GM12892 (cell line): ENCODE measurements around the gene ACRBP.
"Not testable (repeated sequence)": the region's sequence is repeated elsewhere in the genome, so short reads cannot be mapped to it uniquely, and the experiment has no call there.

Experiments
- DNase-seq: peaks from one replicate; pipeline ENCODE4 v3.0.0; 2011; ENCODE audit not compliant: insufficient read length
- FAIRE-seq: peaks from 2 replicates; lab custom pipeline; 2011; peaks lifted over from hg19 to GRCh38; lab: Jason Lieb, UNC
- POLR2A ChIP-seq: IDR thresholded peaks from 2 replicates; pipeline ENCODE4 v1.6.1; 2011; ENCODE audit warnings: low read depth, low read length, control low read depth
- POLR2AphosphoS5 ChIP-seq: IDR thresholded peaks from 2 replicates; pipeline ENCODE4 v1.6.1; 2011; ENCODE audit warnings: low read depth, low read length, control low read depth
- TAF1 ChIP-seq: IDR thresholded peaks from 2 replicates; pipeline ENCODE4 v1.6.1; 2011; ENCODE audit warnings: low read depth, mild to moderate bottlenecking, control low read depth, low read length, borderline replicate concordance

ACRBP gene

DNA sequence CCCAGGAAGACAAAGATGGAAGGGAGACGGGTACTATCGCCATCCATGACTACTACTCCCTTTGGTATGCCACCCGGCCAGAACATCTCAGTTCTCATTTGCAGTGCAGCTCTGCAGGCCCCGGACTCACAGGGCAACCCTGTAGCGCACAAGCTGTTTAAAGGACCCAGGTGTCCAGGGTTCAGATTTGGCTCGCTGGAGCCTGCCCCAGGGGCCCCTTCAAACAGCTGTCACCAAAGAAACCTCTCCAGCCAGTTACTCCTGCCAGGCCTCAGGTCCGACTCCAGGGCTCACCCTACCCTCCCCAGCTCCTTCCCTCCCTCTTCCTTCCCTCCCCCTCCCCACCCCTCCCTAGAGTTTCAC lies 34.6 kb downstream of the ACRBP start:
- DNase-seq (no peak), FAIRE-seq (no peak)
- TF ChIP-seq POLR2AphosphoS5 (no peak), TAF1 (no peak), POLR2A (no peak)

DNA sequence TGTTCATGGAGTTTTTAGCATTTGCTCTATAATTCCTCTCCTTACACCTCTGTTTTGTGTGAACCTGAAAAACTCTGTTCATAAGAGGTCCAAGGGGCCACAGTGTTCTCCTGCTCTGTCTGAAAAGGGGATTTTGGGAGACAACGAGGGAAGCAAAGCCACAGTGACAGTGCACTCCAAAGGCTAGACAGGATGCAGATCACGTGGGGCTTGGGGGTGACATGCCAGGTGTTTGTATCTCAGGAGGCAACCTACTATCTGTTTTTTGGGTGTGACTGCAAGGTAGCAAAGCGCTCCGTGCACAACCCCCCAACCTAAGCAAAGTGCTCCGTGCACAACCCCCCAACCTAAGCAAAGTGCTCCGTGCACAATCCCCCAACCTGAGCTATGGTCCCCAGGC lies 35.0 kb downstream of the ACRBP start:
- TF ChIP-seq TAF1 = no peak
- no peak for TF ChIP-seq POLR2AphosphoS5
- TF ChIP-seq POLR2A = no peak
- DNase-seq = no peak
- FAIRE-seq = no peak

DNA sequence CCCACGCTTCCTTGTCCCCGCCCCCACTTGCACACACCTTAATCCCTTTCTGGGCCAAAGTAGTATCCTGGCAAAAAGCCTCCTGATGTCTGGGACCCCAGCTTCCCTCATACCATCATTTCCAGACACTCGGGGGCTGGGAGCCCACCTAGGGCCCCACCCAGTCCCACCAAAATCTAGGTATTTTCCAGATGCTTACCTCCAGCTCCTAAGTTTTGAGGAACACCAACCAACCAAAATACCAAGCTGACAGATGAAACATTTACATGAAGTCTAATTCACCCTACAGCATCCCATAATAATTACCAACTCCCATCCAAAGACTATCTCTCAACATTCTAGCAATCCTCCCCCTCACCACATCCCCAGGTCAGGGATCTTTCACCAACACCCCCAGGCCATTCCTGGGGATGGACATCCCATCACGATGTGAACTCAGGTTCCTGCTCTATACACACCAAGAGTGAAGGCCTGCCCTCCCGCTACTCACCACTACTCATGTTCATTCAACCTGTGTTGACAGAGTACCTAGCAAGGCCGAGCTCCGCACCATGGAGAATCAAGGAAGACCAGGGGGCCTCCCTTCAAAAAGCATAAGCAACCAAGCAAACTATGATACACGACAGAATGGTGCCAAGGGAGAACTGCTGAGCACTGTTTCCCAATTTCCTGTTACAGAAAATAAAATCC lies 38.5 kb downstream of the ACRBP start:
- FAIRE-seq (no peak), DNase-seq (no peak)
- TF ChIP-seq TAF1 = no peak
- TF ChIP-seq POLR2A = no peak
- TF ChIP-seq POLR2AphosphoS5 = no peak

DNA sequence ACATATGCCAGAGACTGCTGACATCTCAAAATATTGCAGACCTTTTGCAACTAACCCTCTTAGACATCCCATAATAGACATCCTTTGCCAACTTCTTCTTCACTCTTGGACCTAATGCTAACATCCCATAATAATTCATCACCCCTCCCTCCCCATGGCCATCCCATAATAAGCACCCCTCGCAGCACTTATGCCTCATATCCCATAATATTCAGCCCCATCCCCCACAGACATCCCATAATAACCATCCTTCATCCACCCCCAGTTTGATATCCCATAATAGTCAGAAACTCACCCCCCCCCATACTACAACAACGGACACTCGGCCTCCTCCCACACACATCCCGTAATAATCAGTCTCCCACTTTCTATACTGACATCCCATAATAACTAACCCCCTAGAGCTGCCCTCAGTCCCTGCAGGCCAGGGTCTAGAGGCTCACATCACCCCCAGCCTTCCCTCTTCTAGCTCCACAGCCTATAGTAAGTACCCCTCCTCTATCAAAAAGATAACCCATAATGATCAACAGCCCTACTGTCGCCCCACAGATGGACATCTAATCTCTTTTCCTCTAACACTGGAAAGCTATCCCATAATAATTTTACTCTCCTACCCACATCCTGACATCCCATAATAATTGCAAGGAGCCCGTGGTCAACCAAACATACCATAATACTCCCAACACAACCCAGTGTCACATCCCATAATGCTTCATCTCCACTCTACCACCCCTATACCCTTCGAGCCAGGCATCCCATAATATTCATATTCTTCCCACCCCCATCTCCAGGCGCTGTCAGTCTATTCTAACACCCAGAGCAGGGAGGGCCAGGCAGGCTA lies 39.3 kb downstream of the ACRBP start:
- FAIRE-seq (no peak), DNase-seq (peak; percentile 53)
- TF ChIP-seq POLR2AphosphoS5 = no peak
- no peak for TF ChIP-seq TAF1
- no peak for TF ChIP-seq POLR2A

DNA sequence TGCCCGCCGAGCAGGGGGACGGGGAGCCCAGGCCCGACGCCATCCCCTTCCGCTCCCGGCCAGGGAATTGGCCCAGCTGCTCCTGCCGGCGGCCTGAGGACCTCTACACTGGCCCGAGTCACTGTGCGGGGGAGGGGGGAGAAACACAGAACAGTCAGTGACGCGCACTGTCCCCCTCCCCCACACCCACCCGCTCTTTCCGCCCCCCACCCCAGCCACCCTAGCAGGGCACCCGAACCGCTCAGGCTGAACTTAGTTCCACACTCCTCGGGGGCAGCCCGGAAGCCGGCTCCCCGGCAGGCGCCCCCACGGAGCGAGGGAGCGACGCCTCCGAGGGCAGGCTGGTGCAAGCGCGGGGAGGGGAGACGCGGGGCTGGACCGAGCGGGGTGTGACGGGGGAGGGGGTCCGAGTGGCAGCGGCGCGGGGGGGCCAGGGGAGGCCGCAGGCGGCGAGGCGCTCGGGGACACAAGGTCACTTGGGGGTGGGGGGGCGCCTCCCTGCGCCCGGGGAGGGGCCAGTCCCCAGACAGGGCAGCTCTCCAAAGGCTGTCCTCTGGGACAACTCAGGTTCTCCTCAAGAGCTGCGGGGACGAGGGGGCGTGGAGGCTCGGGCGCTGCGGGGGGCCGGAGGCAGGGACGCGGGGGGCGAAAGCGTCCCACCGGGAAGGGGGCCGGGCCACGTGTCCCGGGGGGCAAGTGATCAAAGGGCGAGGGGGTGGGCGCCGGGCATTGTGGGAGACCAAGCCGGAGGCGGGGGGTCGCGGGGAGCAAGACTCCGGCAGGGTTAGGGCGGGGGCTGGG lies 40.7 kb downstream of the ACRBP start:
- no peak; the same call in 1 of the 2 replicates for TF ChIP-seq TAF1
- peak; percentile 13; the same call in 1 of the 2 replicates for TF ChIP-seq POLR2A
- no peak for TF ChIP-seq POLR2AphosphoS5
- FAIRE-seq = peak; percentile 86
- peak; percentile 50 for DNase-seq

DNA sequence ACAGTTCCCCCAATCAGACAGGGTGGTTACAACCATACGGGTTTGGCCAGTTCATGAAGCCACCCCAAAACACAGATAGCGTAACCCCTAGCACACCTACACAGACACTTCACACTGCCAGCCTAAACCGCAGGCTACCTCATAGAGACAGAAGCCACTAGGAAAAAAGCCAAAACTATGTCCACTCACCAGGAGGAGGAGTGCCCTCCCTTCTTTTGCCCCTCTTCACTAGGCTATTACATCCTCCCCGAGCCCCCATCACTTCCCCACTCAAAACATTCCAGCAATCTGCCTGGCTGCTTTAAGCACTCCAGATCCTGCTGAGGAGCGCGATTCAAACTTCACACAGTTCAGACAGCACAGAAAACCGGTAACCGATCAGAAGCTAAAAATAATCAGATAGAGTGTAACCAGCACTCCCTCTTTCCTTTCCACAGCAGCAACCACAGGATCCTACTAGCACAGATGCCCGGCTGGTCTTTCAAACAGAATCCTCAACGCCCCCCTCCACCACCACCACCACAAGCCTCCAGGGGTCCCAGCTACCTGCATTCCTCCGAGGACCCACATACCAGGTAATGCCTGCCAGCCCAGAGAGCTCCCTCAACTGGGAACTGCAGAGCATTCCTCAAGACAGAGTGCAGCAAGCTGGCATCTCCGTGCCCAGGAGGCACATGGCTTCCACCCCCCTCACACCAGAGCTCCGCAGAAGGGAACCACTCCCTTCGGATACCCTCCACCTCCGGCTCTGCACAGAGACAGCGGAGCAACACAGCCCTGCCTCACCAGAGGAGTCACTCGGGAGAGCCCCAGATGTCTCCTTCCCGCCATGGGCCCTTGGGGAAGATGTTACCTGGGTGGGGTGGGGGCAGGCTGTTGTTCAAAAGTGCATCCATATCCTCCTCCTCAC lies 41.6 kb downstream of the ACRBP start:
- FAIRE-seq (peak; percentile 38), DNase-seq (no peak)
- no peak for TF ChIP-seq POLR2A
- no peak for TF ChIP-seq TAF1
- TF ChIP-seq POLR2AphosphoS5 = peak; percentile 31; the same call in 1 of the 2 replicates

DNA sequence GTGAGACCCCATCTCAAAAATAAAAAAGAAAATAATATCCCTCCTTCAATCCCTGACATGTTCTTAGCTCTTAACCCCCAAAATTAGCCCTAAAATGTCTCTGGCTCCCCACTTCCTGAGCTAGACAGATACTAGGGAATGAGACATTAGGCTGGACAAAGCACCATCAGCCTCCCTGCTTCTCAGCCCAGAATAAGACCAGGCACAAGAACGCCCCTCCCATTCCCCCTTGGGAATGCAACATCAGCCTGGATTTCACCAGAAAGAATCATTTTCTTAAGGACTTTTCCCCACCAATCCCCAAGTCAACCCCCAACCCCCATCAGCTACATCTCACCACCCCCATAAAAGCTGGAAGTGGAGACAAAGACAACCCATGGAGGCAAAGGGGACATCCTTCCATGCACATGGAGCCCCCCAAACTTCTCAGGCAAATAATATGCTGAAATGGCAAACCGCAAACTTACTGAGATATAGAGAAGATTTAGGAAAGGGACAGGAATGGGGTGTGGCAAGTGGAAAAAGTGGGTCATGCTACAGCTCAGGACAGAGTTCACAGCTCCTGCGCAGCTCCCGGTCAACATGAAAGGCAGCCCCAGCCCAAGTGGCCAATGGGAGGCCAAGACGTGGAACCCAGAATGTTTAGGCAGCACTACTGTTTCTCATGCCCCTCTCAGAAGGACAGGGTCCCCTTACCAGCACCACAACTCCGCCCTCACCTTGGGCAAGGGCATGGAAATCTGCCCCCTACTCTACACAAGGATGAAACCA lies 42.8 kb downstream of the ACRBP start:
- FAIRE-seq (no peak), DNase-seq (no peak)
- TF ChIP-seq TAF1 (no peak), POLR2AphosphoS5 (no peak), POLR2A (no peak)

DNA sequence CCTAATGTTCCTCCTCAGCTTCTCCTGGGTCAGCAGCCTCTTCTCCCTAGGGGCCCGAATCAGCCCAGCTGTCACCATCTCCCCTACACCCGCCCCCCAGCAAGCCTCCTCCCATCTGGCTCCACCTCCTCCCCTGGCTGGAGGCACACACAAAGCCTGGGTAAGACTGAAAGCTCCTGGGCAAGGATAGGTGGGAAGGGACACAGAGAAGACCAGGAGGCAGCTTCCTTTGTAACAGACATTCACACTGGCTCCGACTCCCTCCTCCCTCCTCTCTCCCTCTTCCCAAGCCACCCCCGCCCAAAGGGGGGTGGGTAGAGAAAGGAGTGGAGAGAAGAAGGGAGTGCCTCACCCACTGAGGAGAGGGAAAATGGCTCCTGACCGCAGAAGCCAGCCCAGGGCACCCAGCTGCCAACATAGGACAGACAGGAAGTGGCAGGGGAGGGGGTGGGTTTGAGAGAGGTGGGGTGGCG lies 44.1 kb downstream of the ACRBP start:
- FAIRE-seq (peak; percentile 33), DNase-seq (no peak)
- TF ChIP-seq TAF1 (no peak), POLR2A (no peak), POLR2AphosphoS5 (no peak)

DNA sequence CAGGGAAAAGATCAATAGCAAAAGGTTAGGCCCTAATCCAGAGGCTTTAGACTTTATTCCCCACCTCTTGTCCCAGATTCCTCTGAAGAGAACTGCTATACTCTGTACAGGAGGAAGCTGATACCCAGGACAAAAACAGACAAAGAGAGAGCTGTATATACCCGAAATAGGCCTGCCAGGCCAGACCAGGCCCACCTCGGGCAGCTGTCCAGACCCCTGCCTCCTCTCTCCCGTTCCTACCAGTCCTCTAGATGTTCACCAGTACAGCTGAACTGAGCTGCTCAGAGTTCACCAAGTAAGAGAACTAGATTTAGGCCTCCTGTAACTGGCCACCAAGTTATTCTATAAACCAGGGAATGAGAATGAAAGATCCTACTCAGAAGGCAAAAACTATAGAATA lies 44.7 kb downstream of the ACRBP start:
- no peak for DNase-seq
- FAIRE-seq = no peak
- TF ChIP-seq POLR2AphosphoS5 (no peak), POLR2A (no peak), TAF1 (no peak)

DNA sequence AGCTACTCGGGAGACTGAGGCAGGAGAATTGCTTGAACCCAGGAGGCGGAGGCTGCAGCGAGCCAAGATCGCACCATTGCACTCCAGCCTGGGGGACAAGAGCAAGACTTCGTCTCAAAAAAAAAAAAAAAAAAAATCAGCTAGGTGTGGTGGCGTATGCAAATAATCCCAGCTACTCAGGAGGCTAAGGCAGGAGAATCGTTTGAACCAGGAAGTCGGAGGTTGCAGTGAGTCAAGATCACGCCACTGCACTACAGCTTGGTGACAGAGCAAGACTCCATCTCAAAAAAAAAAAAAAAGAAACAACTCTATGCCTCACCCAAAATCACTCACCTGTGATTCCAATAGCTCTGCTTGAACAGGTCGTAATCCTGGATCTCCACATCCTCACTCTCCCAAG lies 51.6 kb downstream of the ACRBP start:
- not testable (repeated sequence) for DNase-seq, FAIRE-seq
